DND-41 (cell line): ENCODE measurements around the gene DCHS1.

Source experiments
- ATAC-seq: fragments of 200-7000 bp; cut with Tn5 transposase; 3 replicates; pipeline ENCODE4 v1.9.1; 2021; ENCODE audit warnings: low read depth; ENCODE audit not compliant: insufficient read depth
- DNase-seq: peaks from one replicate; pipeline ENCODE4 v3.0.0-alpha.2; 2020
- H2AFZ ChIP-seq: 2 replicates; pipeline ENCODE4 v1.6.0; 2012; ENCODE audit warnings: low read depth, low read length
- H3K27ac ChIP-seq: 2 replicates; pipeline ENCODE4 v1.5.1; 2012; ENCODE audit warnings: low read length, inconsistent platforms
- H3K27me3 ChIP-seq: fragments of 200-600 bp; sonication (generic); 2 replicates; pipeline ENCODE4 v1.6.0; 2012; ENCODE audit warnings: low read length, mild to moderate bottlenecking, inconsistent platforms; ENCODE audit not compliant: insufficient read depth, poor library complexity
- H3K36me3 ChIP-seq: 2 replicates; pipeline ENCODE4 v1.5.1; 2012; ENCODE audit warnings: low read length, inconsistent platforms; ENCODE audit not compliant: insufficient read depth
- H3K4me1 ChIP-seq: 2 replicates; pipeline ENCODE4 v1.5.1; 2012; ENCODE audit warnings: mild to moderate bottlenecking, low read length; ENCODE audit not compliant: insufficient read depth
- H3K4me2 ChIP-seq: 2 replicates; pipeline ENCODE4 v1.6.0; 2012; ENCODE audit warnings: mild to moderate bottlenecking, moderate library complexity, low read length, inconsistent platforms; ENCODE audit not compliant: insufficient read depth
- H3K4me3 ChIP-seq, 2 experiments: fragments of 200-600 bp in 1 of 2; shearing (Covaris generic) in 1 of 2; 2 replicates each; pipeline ENCODE4 v1.5.1; 2012 to 2016; ENCODE audit warnings: inconsistent platforms in 2 of 2, low read length in 2 of 2, mild to moderate bottlenecking in 2 of 2, low read depth in 1 of 2, moderate library complexity in 1 of 2
- H3K79me2 ChIP-seq: 2 replicates; pipeline ENCODE4 v1.6.0; 2012; ENCODE audit warnings: low read length, inconsistent platforms; ENCODE audit not compliant: insufficient read depth
- H3K9ac ChIP-seq: 2 replicates; pipeline ENCODE4 v1.6.0; 2012; ENCODE audit warnings: low read depth, mild to moderate bottlenecking, inconsistent platforms, low read length, moderate library complexity
- H3K9me3 ChIP-seq: 2 replicates; pipeline ENCODE4 v1.5.1; 2012; ENCODE audit warnings: low read length, moderate library complexity, mild to moderate bottlenecking, inconsistent platforms; ENCODE audit not compliant: insufficient read depth, severe bottlenecking
- H4K20me1 ChIP-seq: 2 replicates; pipeline ENCODE4 v1.6.0; 2012; ENCODE audit warnings: low read length; ENCODE audit not compliant: insufficient read depth
- EZH2 ChIP-seq: IDR thresholded peaks from 3 replicates; pipeline ENCODE4 v1.6.1; 2012; ENCODE audit warnings: borderline replicate concordance, low read depth, mild to moderate bottlenecking, moderate library complexity, low read length, inconsistent platforms; ENCODE audit not compliant: severe bottlenecking
- TF ChIP-seq, protein P1 (sequence below): IDR thresholded peaks from 2 replicates; pipeline ENCODE4 v1.5.1; 2012; ENCODE audit warnings: borderline replicate concordance, low read length, moderate library complexity, mild to moderate bottlenecking; ENCODE audit not compliant: poor library complexity, severe bottlenecking; ENCODE audit errors: extremely low read depth

The DCHS1 gene

DNA sequence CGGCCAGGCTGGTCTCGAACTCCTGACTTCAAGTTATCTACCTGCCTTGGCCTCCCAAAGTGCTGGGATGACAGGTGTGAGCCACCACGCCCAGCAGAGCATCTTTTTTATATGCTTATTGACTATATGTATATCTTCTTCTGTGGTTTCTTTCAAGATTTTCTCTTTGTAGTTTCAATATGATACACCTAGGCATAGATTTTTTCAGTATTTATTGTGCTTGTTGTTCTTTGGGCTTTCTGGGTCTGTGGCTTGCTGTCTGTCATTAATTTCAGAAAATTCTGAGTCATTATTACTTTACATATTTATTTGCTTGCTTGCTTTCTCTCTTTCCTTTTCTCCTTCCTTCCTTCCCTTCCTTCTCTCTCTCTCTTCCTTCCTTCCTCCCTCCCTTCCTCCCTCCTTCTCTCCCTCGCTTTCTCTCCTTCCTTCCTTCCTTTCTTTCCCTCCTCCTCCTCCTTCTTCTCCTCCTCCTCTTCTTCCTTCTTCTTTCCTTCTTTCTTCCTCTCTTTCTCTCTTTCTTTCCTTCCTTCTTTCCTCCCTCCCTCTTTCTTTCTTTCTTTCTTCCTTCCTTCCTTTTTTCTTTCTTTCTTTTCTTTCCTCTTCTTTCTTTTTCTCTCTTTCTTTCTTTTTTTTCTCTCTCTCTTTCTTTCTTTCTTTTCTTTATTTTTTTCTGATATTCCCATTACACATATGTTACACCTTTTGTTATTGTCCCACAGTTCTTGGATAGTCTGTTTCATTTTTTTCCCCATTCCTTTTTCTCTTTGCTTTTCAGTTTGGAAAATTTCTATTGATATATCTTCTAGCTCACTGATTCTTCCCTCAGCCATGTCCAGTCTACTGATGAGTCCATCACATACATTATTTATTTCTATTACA is 10.9 kb upstream of the DCHS1 start:
- ATAC-seq (no peak), DNase-seq (no peak)
- no peak overlapping the region for H3K9ac ChIP-seq
- no peaks in the 10 kb centered on the region for H3K79me2 ChIP-seq
- H2AFZ ChIP-seq = no peak overlapping the region
- no peaks in the 10 kb centered on the region for H3K36me3 ChIP-seq
- no peak overlapping the region for H3K27ac ChIP-seq
- H4K20me1 ChIP-seq = no peaks in the 10 kb centered on the region
- H3K27me3 ChIP-seq = peaks cover 3% of the 10 kb centered on the region
- no peak for TF ChIP-seq EZH2
- TF ChIP-seq, protein P1, sequence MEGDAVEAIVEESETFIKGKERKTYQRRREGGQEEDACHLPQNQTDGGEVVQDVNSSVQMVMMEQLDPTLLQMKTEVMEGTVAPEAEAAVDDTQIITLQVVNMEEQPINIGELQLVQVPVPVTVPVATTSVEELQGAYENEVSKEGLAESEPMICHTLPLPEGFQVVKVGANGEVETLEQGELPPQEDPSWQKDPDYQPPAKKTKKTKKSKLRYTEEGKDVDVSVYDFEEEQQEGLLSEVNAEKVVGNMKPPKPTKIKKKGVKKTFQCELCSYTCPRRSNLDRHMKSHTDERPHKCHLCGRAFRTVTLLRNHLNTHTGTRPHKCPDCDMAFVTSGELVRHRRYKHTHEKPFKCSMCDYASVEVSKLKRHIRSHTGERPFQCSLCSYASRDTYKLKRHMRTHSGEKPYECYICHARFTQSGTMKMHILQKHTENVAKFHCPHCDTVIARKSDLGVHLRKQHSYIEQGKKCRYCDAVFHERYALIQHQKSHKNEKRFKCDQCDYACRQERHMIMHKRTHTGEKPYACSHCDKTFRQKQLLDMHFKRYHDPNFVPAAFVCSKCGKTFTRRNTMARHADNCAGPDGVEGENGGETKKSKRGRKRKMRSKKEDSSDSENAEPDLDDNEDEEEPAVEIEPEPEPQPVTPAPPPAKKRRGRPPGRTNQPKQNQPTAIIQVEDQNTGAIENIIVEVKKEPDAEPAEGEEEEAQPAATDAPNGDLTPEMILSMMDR = no peak
- H3K4me2 ChIP-seq = no peak overlapping the region
- H3K9me3 ChIP-seq = no peaks in the 10 kb centered on the region
- no peak overlapping the region for H3K4me3 ChIP-seq
- H3K4me1 ChIP-seq = no peaks in the 10 kb centered on the region

DNA sequence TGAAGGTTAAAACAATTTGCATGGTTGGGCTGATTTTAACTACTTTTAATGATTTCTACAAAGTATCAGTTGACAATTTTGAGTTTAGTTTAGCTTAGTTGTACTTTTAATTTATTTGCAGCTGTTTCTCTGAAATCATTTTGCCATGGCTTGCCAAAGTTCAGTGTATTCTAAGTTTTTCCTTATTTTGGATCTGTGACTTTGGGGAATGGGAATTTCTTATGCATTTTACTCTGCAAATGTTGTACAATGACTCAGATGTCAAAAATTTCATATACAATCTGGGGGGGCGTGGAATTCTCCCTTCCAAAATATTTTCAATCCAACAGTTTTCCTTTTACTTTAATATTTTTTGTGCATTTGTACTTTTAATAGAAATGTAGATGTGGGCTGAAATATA is 8.9 kb upstream of the DCHS1 start:
- TF ChIP-seq, protein P1 = no peak
- TF ChIP-seq EZH2 = no peak
- Histone ChIP-seq H4K20me1 (no peaks in the 10 kb centered on the region), H3K4me1 (no peaks in the 10 kb centered on the region), H3K4me3 (no peak overlapping the region), H3K79me2 (no peaks in the 10 kb centered on the region), H3K9me3 (no peaks in the 10 kb centered on the region), H2AFZ (no peak overlapping the region), H3K36me3 (no peaks in the 10 kb centered on the region), H3K27ac (no peak overlapping the region), H3K9ac (no peak overlapping the region), H3K4me2 (no peak overlapping the region), H3K27me3 (no peaks in the 10 kb centered on the region)
- ATAC-seq = no peak
- DNase-seq = no peak

DNA sequence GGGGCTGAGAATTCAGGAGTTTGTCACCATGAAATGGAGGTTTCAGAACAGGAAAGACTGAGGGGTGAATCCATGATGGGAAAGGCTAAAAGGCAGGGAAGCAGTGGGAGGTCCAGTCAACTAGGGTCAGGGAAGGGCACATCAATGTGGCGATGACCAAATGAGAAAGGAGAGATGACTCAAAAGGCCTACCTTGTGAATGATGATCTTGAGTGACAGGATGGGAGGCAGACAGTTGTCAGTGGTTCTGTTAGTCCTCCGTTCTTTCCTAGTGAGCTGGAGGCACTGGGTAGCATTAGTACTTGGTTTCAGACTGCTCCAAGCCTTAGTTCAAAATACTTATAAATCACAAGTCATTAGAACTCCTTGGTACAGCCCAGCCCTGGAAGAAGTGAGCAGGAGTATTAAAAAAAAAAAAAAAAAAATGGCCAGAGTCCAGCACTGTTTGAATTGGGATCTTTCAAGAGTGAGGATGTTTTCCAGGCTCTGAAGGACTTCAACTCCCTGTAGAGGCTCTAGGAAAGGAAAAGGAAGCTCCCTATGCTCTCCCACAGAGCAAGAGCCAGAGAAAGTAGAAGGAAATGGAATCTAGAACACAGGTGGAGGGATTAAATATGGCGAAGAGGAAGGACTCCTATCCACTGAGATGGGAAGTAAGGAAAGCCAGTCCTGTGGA is 8.3 kb upstream of the DCHS1 start:
- no peak for DNase-seq
- no peak overlapping the region for H3K4me3 ChIP-seq
- H3K9me3 ChIP-seq = no peaks in the 10 kb centered on the region
- no peak overlapping the region for H2AFZ ChIP-seq
- H3K36me3 ChIP-seq = no peaks in the 10 kb centered on the region
- no peaks in the 10 kb centered on the region for H4K20me1 ChIP-seq
- no peak for TF ChIP-seq EZH2
- ATAC-seq = no peak
- H3K27ac ChIP-seq = no peak overlapping the region
- no peak overlapping the region for H3K4me2 ChIP-seq
- H3K4me1 ChIP-seq = no peaks in the 10 kb centered on the region
- no peak overlapping the region for H3K9ac ChIP-seq
- no peaks in the 10 kb centered on the region for H3K27me3 ChIP-seq
- H3K79me2 ChIP-seq = no peaks in the 10 kb centered on the region

DNA sequence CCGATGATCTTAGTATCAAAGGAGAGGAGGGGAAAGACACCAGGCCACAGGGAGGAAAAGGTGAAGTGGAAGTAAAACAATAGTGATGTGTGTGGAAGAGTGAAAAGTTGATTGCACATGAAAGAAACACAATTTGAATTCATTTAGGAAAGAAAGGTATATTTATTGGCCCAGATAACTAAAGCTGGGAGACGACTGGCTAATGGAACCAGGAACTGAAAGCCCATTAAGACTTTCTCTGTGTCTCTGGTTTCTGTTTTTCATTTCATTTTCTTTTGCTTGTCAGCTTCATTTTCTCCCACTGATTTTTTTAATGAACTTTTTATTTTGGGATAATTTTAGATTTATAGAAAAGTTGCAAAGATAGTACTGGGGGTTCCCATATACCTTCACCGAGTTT is 5.1 kb upstream of the DCHS1 start:
- ATAC-seq = no peak
- Histone ChIP-seq H3K27ac (no peak overlapping the region), H3K79me2 (no peaks in the 10 kb centered on the region), H3K9ac (no peak overlapping the region), H3K27me3 (no peaks in the 10 kb centered on the region), H4K20me1 (no peaks in the 10 kb centered on the region), H3K9me3 (no peaks in the 10 kb centered on the region), H2AFZ (no peak overlapping the region), H3K36me3 (no peaks in the 10 kb centered on the region), H3K4me1 (no peaks in the 10 kb centered on the region), H3K4me2 (no peak overlapping the region), H3K4me3 (no peak overlapping the region)
- no peak for DNase-seq
- TF ChIP-seq, protein P1 = no peak
- no peak for TF ChIP-seq EZH2
